WTC11 (cell line): Measurements from ENCODE around the gene PLPP4. TPM values are rescaled to one million over a fixed set of nuclear protein-coding genes. Genes with fewer than 3 reads are reported as not detected.

Experiments used
- ATAC-seq: fragments of 200-7000 bp; cut with Tn5 transposase; 2 replicates; pipeline ENCODE4 v1.10.0; 2021; ENCODE audit warnings: mild to moderate bottlenecking, moderate library complexity
- CTCF ChIA-PET: fragments of 300-600 bp; sonication (Branson Sonifier 250); formaldehyde crosslinking; loops from one replicate; lab custom pipeline; 2021; ENCODE audit warnings: antibody characterized with exemption; lab: Charles Lee
- POLR2A ChIA-PET: fragments of 350-600 bp; sonication (Branson Sonifier 250); formaldehyde crosslinking; loops from one replicate; lab custom pipeline; 2021; ENCODE audit warnings: antibody characterized with exemption; lab: Charles Lee
- DNase-seq: peaks from one replicate; pipeline ENCODE4 v3.0.0; 2021; ENCODE audit warnings: low spot score
- H3K27ac Mint-ChIP-seq: 2 replicates; pipeline ENCODE4 v1.8.0; 2021; ENCODE audit warnings: mixed read lengths
- H3K27me3 Mint-ChIP-seq: 2 replicates; pipeline ENCODE4 v1.8.0; 2021; ENCODE audit warnings: low read depth, mild to moderate bottlenecking, moderate library complexity, mixed read lengths
- H3K36me3 Mint-ChIP-seq: 2 replicates; pipeline ENCODE4 v1.8.0; 2021; ENCODE audit warnings: mixed read lengths
- H3K4me1 Mint-ChIP-seq: 2 replicates; pipeline ENCODE4 v1.8.0; 2022; ENCODE audit warnings: mixed read lengths
- H3K4me3 Mint-ChIP-seq: 2 replicates; pipeline ENCODE4 v1.8.0; 2021; ENCODE audit warnings: mild to moderate bottlenecking, moderate library complexity, mixed read lengths
- H3K9me3 Mint-ChIP-seq: 2 replicates; pipeline ENCODE4 v1.8.0; 2021; ENCODE audit warnings: mixed read lengths
- AR ChIP-seq: fragments of 250-450 bp; sonication (Bioruptor Pico); IDR thresholded peaks from 2 replicates; pipeline ENCODE4 v1.9.0; 2021; ENCODE audit warnings: mild to moderate bottlenecking
- ATF3 ChIP-seq: sonication (generic); formaldehyde crosslinking; conservative IDR thresholded peaks from 2 replicates; pipeline ENCODE4 v1.8.1; 2022; ENCODE audit warnings: mild to moderate bottlenecking, missing genetic modification reagents
- CDX4 ChIP-seq: fragments of 250-450 bp; sonication (Bioruptor Pico); IDR thresholded peaks from 2 replicates; pipeline ENCODE4 v1.9.0; 2021; ENCODE audit warnings: moderate library complexity, mild to moderate bottlenecking, inconsistent platforms, borderline replicate concordance
- CREM ChIP-seq: sonication (generic); formaldehyde crosslinking; IDR thresholded peaks from 2 replicates; pipeline ENCODE4 v1.8.1; 2022; ENCODE audit warnings: mild to moderate bottlenecking, missing genetic modification reagents, moderate library complexity
- CTCF ChIP-seq: fragments of 200-600 bp; IDR thresholded peaks from 2 replicates; pipeline ENCODE4 v1.8.0; 2022; ENCODE audit warnings: antibody characterized with exemption
- GABPB1 ChIP-seq: sonication (generic); formaldehyde crosslinking; IDR thresholded peaks from 2 replicates; pipeline ENCODE4 v1.8.1; 2023; ENCODE audit warnings: mild to moderate bottlenecking, missing genetic modification reagents
- GRHL2 ChIP-seq: fragments of 250-450 bp; sonication (Bioruptor Pico); IDR thresholded peaks from 2 replicates; pipeline ENCODE4 v1.8.0; 2022; ENCODE audit warnings: mild to moderate bottlenecking, moderate library complexity; ENCODE audit not compliant: insufficient replicate concordance, severe bottlenecking
- IRF2 ChIP-seq: sonication (generic); formaldehyde crosslinking; IDR thresholded peaks from 2 replicates; pipeline ENCODE4 v1.8.0; 2022; ENCODE audit warnings: low read depth, missing genetic modification reagents, borderline replicate concordance
- JAZF1 ChIP-seq: fragments of 250-450 bp; sonication (Bioruptor Pico); IDR thresholded peaks from 2 replicates; pipeline ENCODE4 v1.9.0; 2021; ENCODE audit warnings: moderate library complexity, mild to moderate bottlenecking, inconsistent platforms
- KAT7 ChIP-seq: sonication (generic); formaldehyde crosslinking; IDR thresholded peaks from 2 replicates; pipeline ENCODE4 v1.8.1; 2023; ENCODE audit warnings: missing genetic modification reagents, mild to moderate bottlenecking, borderline replicate concordance
- SOX15 ChIP-seq: fragments of 250-450 bp; sonication (Bioruptor Pico); IDR thresholded peaks from 2 replicates; pipeline ENCODE4 v1.9.0; 2021; ENCODE audit warnings: mild to moderate bottlenecking
- SP1 ChIP-seq: sonication (generic); formaldehyde crosslinking; conservative IDR thresholded peaks from 2 replicates; pipeline ENCODE4 v1.8.1; 2022; ENCODE audit warnings: missing genetic modification reagents
- TEAD1 ChIP-seq: sonication (generic); formaldehyde crosslinking; IDR thresholded peaks from 2 replicates; pipeline ENCODE4 v1.8.0; 2022; ENCODE audit warnings: mild to moderate bottlenecking, missing genetic modification reagents
- TEAD4 ChIP-seq: sonication (generic); formaldehyde crosslinking; IDR thresholded peaks from 2 replicates; pipeline ENCODE4 v1.8.0; 2022; ENCODE audit warnings: mild to moderate bottlenecking, missing genetic modification reagents
- USF2 ChIP-seq: sonication (generic); formaldehyde crosslinking; IDR thresholded peaks from 2 replicates; pipeline ENCODE4 v1.8.1; 2023; ENCODE audit warnings: mild to moderate bottlenecking, missing genetic modification reagents, moderate library complexity
- ZBTB21 ChIP-seq: sonication (generic); formaldehyde crosslinking; IDR thresholded peaks from 2 replicates; pipeline ENCODE4 v1.8.1; 2023; ENCODE audit warnings: mild to moderate bottlenecking, missing genetic modification reagents, borderline replicate concordance
- ZNF121 ChIP-seq: sonication (generic); formaldehyde crosslinking; IDR thresholded peaks from 2 replicates; pipeline ENCODE4 v1.8.0; 2023; ENCODE audit warnings: missing genetic modification reagents
- ZNF138 ChIP-seq: sonication (generic); formaldehyde crosslinking; conservative IDR thresholded peaks from 2 replicates; pipeline ENCODE4 v1.8.1; 2022; ENCODE audit warnings: mild to moderate bottlenecking, moderate library complexity, missing genetic modification reagents
- ZNF281 ChIP-seq: sonication (generic); formaldehyde crosslinking; IDR thresholded peaks from 2 replicates; pipeline ENCODE4 v1.8.0; 2023; ENCODE audit warnings: mild to moderate bottlenecking, missing genetic modification reagents
- ZNF425 ChIP-seq: fragments of 250-450 bp; sonication (Bioruptor Pico); conservative IDR thresholded peaks from 2 replicates; pipeline ENCODE4 v1.9.0; 2021; ENCODE audit warnings: mild to moderate bottlenecking
- ZNF671 ChIP-seq: fragments of 250-450 bp; sonication (Bioruptor Pico); IDR thresholded peaks from 2 replicates; pipeline ENCODE4 v1.8.0; 2021; ENCODE audit warnings: mild to moderate bottlenecking
- total RNA-seq: library from RNA; stranded (reverse); gene quantifications from 3 replicates; pipeline ENCODE4 v1.2.3, GENCODE V29; 2021

PLPP4 gene
- total RNA-seq, 1 experiment from 2014 or later = 0.15 TPM

- Mint-ChIP-seq H3K27me3 (peaks cover 50% of the 10 kb centered on the region), H3K36me3 (peaks cover 23% of the 10 kb centered on the region), H3K4me1 (peaks cover 22% of the 10 kb centered on the region), H3K27ac (no peak overlapping the region), H3K9me3 (peaks cover 33% of the 10 kb centered on the region), H3K4me3 (no peak overlapping the region)
- no peak for TF ChIP-seq CREM (CRISPR knock-in tag)
- no peak for TF ChIP-seq GRHL2
- no peak for TF ChIP-seq ZNF425
- no peak for TF ChIP-seq SP1 (CRISPR knock-in tag)
- no peak for TF ChIP-seq ZNF138 (CRISPR knock-in tag)
- no peak for TF ChIP-seq ZNF281
- ATAC-seq (no peak), DNase-seq (no peak)
- CTCF ChIA-PET = interaction anchor here (1.2 kb wide), 1 partner anchor 27 kb away, joined by 3 read pairs; no protein-coding TSS in a partner anchor
- POLR2A ChIA-PET = no interaction called here
These were observed 95.2 kb downstream of the PLPP4 start for GRCh38 chr10:120552262-120552661.

GRCh38 chr10:120553911-120554310 lies 96.9 kb downstream of the PLPP4 start:
- peaks cover 23% of the 10 kb centered on the region for H3K9me3 Mint-ChIP-seq
- H3K27me3 Mint-ChIP-seq = peaks cover 56% of the 10 kb centered on the region
- TF ChIP-seq TEAD4 (CRISPR knock-in tag) (no peak), SP1 (CRISPR knock-in tag) (no peak), JAZF1 (no peak), TEAD1 (CRISPR knock-in tag) (no peak), ZNF671 (CRISPR knock-in tag) (no peak), USF2 (no peak), ZBTB21 (CRISPR knock-in tag) (no peak), GABPB1 (no peak), ATF3 (CRISPR knock-in tag) (no peak), CDX4 (CRISPR knock-in tag) (no peak), CTCF (no peak), IRF2 (no peak), AR (CRISPR knock-in tag) (no peak), SOX15 (CRISPR knock-in tag) (no peak), KAT7 (no peak), ZNF121 (CRISPR knock-in tag) (no peak)
- H3K27ac Mint-ChIP-seq = no peak overlapping the region
- no peak overlapping the region for H3K4me3 Mint-ChIP-seq
- ATAC-seq (no peak), DNase-seq (no peak)
- ChIA-PET POLR2A (no interaction called here), CTCF (no interaction called here)
- peaks cover 28% of the 10 kb centered on the region for H3K4me1 Mint-ChIP-seq
- H3K36me3 Mint-ChIP-seq = peaks cover 23% of the 10 kb centered on the region
